Neuronal stem cell (in vitro differentiated cells): Measurements from ENCODE around the gene FLVCR2.

Experiments used
- DNase-seq: peaks from one replicate; pipeline ENCODE4 v3.0.0-alpha.2; 2013; ENCODE audit warnings: low spot score
- H2AFZ ChIP-seq: one replicate; pipeline ENCODE4 v1.6.1; 2013; ENCODE audit warnings: mild to moderate bottlenecking, low read length, inconsistent platforms
- H2AK5ac ChIP-seq: 2 replicates; pipeline ENCODE4 v1.6.1; 2013; ENCODE audit warnings: low read depth, mild to moderate bottlenecking, inconsistent platforms, low read length, moderate library complexity, mixed read lengths
- H2BK120ac ChIP-seq: 2 replicates; pipeline ENCODE4 v1.6.1; 2013; ENCODE audit warnings: low read depth, mild to moderate bottlenecking, inconsistent platforms, low read length, moderate library complexity, mixed read lengths
- H2BK12ac ChIP-seq: one replicate; pipeline ENCODE4 v1.6.1; 2013; ENCODE audit warnings: low read length, inconsistent platforms
- H2BK15ac ChIP-seq: 2 replicates; pipeline ENCODE4 v1.6.1; 2013; ENCODE audit warnings: mild to moderate bottlenecking, low read length, inconsistent platforms, mixed read lengths
- H2BK5ac ChIP-seq: one replicate; pipeline ENCODE4 v1.6.1; 2013; ENCODE audit warnings: inconsistent platforms, mild to moderate bottlenecking, low read length, moderate library complexity
- H3K14ac ChIP-seq: one replicate; pipeline ENCODE4 v1.6.1; 2013; ENCODE audit warnings: low read length, inconsistent platforms
- H3K18ac ChIP-seq: 2 replicates; pipeline ENCODE4 v1.6.1; 2013; ENCODE audit warnings: low read length, inconsistent platforms
- H3K23ac ChIP-seq: 2 replicates; pipeline ENCODE4 v1.6.1; 2013; ENCODE audit warnings: low read depth, mild to moderate bottlenecking, mixed read lengths, low read length, inconsistent platforms; ENCODE audit not compliant: poor library complexity
- H3K27ac ChIP-seq: replicated peaks from 3 replicates; pipeline ENCODE4 v1.5.1; 2013; ENCODE audit warnings: low read length, inconsistent platforms
- H3K27me3 ChIP-seq, 3 experiments: 2 replicates each; pipeline ENCODE4 v1.6.1; 2013; ENCODE audit warnings: low read length in 3 of 3, mild to moderate bottlenecking in 2 of 3, inconsistent platforms in 1 of 3, low read depth in 1 of 3, mixed read lengths in 1 of 3, moderate library complexity in 1 of 3; ENCODE audit not compliant: control insufficient read depth in 3 of 3, insufficient read depth in 3 of 3
- H3K36me3 ChIP-seq, 2 donors: replicated peaks in 1 of 2; 2 replicates each; pipeline ENCODE4 v1.6.1; 2013; ENCODE audit warnings: low read length in 2 of 2; ENCODE audit not compliant: control insufficient read depth in 2 of 2, insufficient read depth in 2 of 2
- H3K4ac ChIP-seq: 2 replicates; pipeline ENCODE4 v1.6.1; 2013; ENCODE audit warnings: inconsistent platforms, mild to moderate bottlenecking, low read length, moderate library complexity
- H3K4me1 ChIP-seq, 2 donors: 1 replicate in 1 of 2; 2 replicates in 1 of 2; pipeline ENCODE4 v1.6.1; 2013; ENCODE audit warnings: low read length in 2 of 2, low read depth in 1 of 2; ENCODE audit not compliant: control insufficient read depth in 2 of 2, insufficient read depth in 1 of 2
- H3K4me2 ChIP-seq: one replicate; pipeline ENCODE4 v1.6.1; 2013; ENCODE audit warnings: mild to moderate bottlenecking, low read length, inconsistent platforms; ENCODE audit not compliant: insufficient read depth, poor library complexity, severe bottlenecking
- H3K4me3 ChIP-seq, 2 donors: 2 replicates each; pipeline ENCODE4 v1.5.1; 2013; ENCODE audit warnings: low read length in 2 of 2, mild to moderate bottlenecking in 2 of 2, inconsistent platforms in 1 of 2, moderate library complexity in 1 of 2
- H3K79me1 ChIP-seq: one replicate; pipeline ENCODE4 v1.6.1; 2013; ENCODE audit warnings: low read depth, mild to moderate bottlenecking, inconsistent platforms, low read length, moderate library complexity
- H3K9ac ChIP-seq: one replicate; pipeline ENCODE4 v1.6.1; 2013; ENCODE audit warnings: mild to moderate bottlenecking, low read depth, low read length, inconsistent platforms; ENCODE audit not compliant: poor library complexity
- H3K9me3 ChIP-seq, 2 donors: replicated peaks in 1 of 2; 2 replicates each; pipeline versions ENCODE3 to v1.6.1; 2013; ENCODE audit warnings: low read length in 2 of 2, mild to moderate bottlenecking in 2 of 2, inconsistent platforms in 1 of 2, low read depth in 1 of 2, mixed read lengths in 1 of 2, moderate library complexity in 1 of 2; ENCODE audit not compliant: control insufficient read depth in 2 of 2, insufficient read depth in 1 of 2
- H4K8ac ChIP-seq: one replicate; pipeline ENCODE4 v1.6.1; 2013; ENCODE audit warnings: low read depth, mild to moderate bottlenecking, inconsistent platforms, low read length, moderate library complexity
- H4K91ac ChIP-seq: one replicate; pipeline ENCODE4 v1.6.1; 2013; ENCODE audit warnings: low read length, low read depth, mild to moderate bottlenecking, inconsistent platforms; ENCODE audit not compliant: poor library complexity
- WGBS, 2 donors: extraction: QIAGEN DNeasy Blood & Tissue Kit; methylation state at CpG; one replicate each; pipeline ENCODE4 v1.1.7; 2013; ENCODE audit warnings: missing lambda C conversion rate in 2 of 2, mixed read lengths in 1 of 2; ENCODE audit not compliant: insufficient read length in 2 of 2, insufficient replicate concordance in 1 of 2; ENCODE audit errors: extremely low coverage in 2 of 2; 5-methylcytosine and 5-hydroxymethylcytosine counted together

FLVCR2 gene

GRCh38 chr14:75625034-75625433 is 46.6 kb downstream of the FLVCR2 start:
- no peak overlapping the region for H2AK5ac ChIP-seq
- no peak overlapping the region for H2BK5ac ChIP-seq
- H3K4ac ChIP-seq, result no peak overlapping the region
- no peak overlapping the region for H2AFZ ChIP-seq
- no peak overlapping the region for H3K27ac ChIP-seq
- no peak overlapping the region for H3K4me3 ChIP-seq
- H2BK120ac ChIP-seq, result no peak overlapping the region
- no peak overlapping the region for H3K23ac ChIP-seq
- H3K14ac ChIP-seq, result no peak overlapping the region
- H2BK15ac ChIP-seq, result no peak overlapping the region
- no peaks in the 10 kb centered on the region for H3K79me1 ChIP-seq
- no peak overlapping the region for H4K8ac ChIP-seq
- no peak overlapping the region for H2BK12ac ChIP-seq
- H3K9ac ChIP-seq, result no peak overlapping the region
- H3K4me1 ChIP-seq, result no peaks in the 10 kb centered on the region
- no peak overlapping the region for H3K4me2 ChIP-seq
- no peaks in the 10 kb centered on the region for H3K27me3 ChIP-seq
- no peaks in the 10 kb centered on the region for H3K36me3 ChIP-seq
- no peak overlapping the region for H3K18ac ChIP-seq
- no peak for DNase-seq
- H3K9me3 ChIP-seq, result no peaks in the 10 kb centered on the region
- WGBS, 2 donors, result no CpG with 5 or more reads among the region's 3 CpGs
- H4K91ac ChIP-seq, result no peak overlapping the region

GRCh38 chr14:75626396-75626795 is 48.0 kb downstream of the FLVCR2 start:
- Histone ChIP-seq H3K79me1 (no peaks in the 10 kb centered on the region), H3K4me1 (peaks cover 0 to 6% of the 10 kb centered on the region in 2 donors), H3K14ac (no peak overlapping the region), H3K27me3 (no peaks in the 10 kb centered on the region), H2BK12ac (no peak overlapping the region), H2AFZ (no peak overlapping the region), H3K4me2 (no peak overlapping the region), H3K4ac (no peak overlapping the region), H2AK5ac (no peak overlapping the region), H3K23ac (no peak overlapping the region), H4K91ac (no peak overlapping the region), H2BK120ac (no peak overlapping the region), H3K4me3 (no peak overlapping the region), H3K18ac (no peak overlapping the region), H3K9me3 (no peaks in the 10 kb centered on the region), H3K36me3 (no peaks in the 10 kb centered on the region), H3K27ac (no peak overlapping the region), H2BK5ac (no peak overlapping the region), H2BK15ac (no peak overlapping the region), H3K9ac (no peak overlapping the region), H4K8ac (no peak overlapping the region)
- WGBS, 2 donors, result no CpG with 5 or more reads among the region's 3 CpGs
- no peak for DNase-seq

- Histone ChIP-seq H3K36me3 (no peaks in the 10 kb centered on the region), H3K27me3 (no peaks in the 10 kb centered on the region), H2BK120ac (no peak overlapping the region), H2BK12ac (no peak overlapping the region), H2AK5ac (no peak overlapping the region), H3K4me1 (peaks cover 0 to 10% of the 10 kb centered on the region in 2 donors), H2AFZ (no peak overlapping the region), H3K4ac (no peak overlapping the region), H3K18ac (no peak overlapping the region), H4K8ac (no peak overlapping the region), H3K9ac (no peak overlapping the region), H3K9me3 (no peaks in the 10 kb centered on the region), H3K4me2 (no peak overlapping the region), H3K14ac (no peak overlapping the region), H4K91ac (no peak overlapping the region), H3K23ac (no peak overlapping the region), H3K27ac (no peak overlapping the region), H2BK5ac (no peak overlapping the region), H3K79me1 (no peaks in the 10 kb centered on the region), H2BK15ac (no peak overlapping the region), H3K4me3 (no peak overlapping the region)
- no peak for DNase-seq
- WGBS, 2 donors, result no CpG with 5 or more reads among the region's 3 CpGs
These were observed 48.4 kb downstream of the FLVCR2 start for GRCh38 chr14:75626863-75627262.

GRCh38 chr14:75627406-75627805 is 49.0 kb downstream of the FLVCR2 start:
- Histone ChIP-seq H3K27ac (no peak overlapping the region), H3K23ac (no peak overlapping the region), H2BK5ac (no peak overlapping the region)

More at GRCh38 chr14:75627406-75627805, 49.0 kb downstream of the FLVCR2 start:
- no peak overlapping the region for H2BK15ac ChIP-seq
- no peak overlapping the region for H2AK5ac ChIP-seq
- no peak overlapping the region for H3K4me2 ChIP-seq
- no peak for DNase-seq
- no peaks in the 10 kb centered on the region for H3K9me3 ChIP-seq
- no peak overlapping the region for H4K91ac ChIP-seq
- H2BK12ac ChIP-seq, result no peak overlapping the region
- H4K8ac ChIP-seq, result no peak overlapping the region
- no peak overlapping the region for H3K18ac ChIP-seq
- H2AFZ ChIP-seq, result no peak overlapping the region
- no peak overlapping the region for H2BK120ac ChIP-seq
- peaks cover 0 to 11% of the 10 kb centered on the region in 2 donors for H3K4me1 ChIP-seq
- no peak overlapping the region for H3K4me3 ChIP-seq
- no peak overlapping the region for H3K4ac ChIP-seq
- no peak overlapping the region for H3K14ac ChIP-seq
- H3K79me1 ChIP-seq, result no peaks in the 10 kb centered on the region
- no peaks in the 10 kb centered on the region for H3K27me3 ChIP-seq
- WGBS, 2 donors, result no CpG with 5 or more reads among the region's 4 CpGs
- H3K36me3 ChIP-seq, result no peaks in the 10 kb centered on the region
- no peak overlapping the region for H3K9ac ChIP-seq
